ENCODE data around the gene RANBP9. TPM values are rescaled to one million over a fixed set of nuclear protein-coding genes. Genes with fewer than 3 reads are reported as not detected.

The RANBP9 gene
- total and polyA plus RNA-seq, 2 of the 13 experiments (the other 11 are each of a cell fraction or from before 2014, with no cell fraction given), result 26.6 to 30.6 TPM

GRCh38 chr6:13574571-13575376 lies 136.9 kb downstream of the RANBP9 start, which contains the start of gene SIRT5 (continued):
- peak; percentile 66; the same call in 1 of the 2 replicates for TF ChIP-seq ZHX1 (CRISPR knock-in tag; IDR thresholded peaks at IDR 0.05; ENCODE audit: low read depth)
- peak; percentile 53; the same call in 1 of the 2 replicates for TF ChIP-seq STAG1 (CRISPR knock-in tag; IDR thresholded peaks at IDR 0.05)
- TF ChIP-seq ZNF143 (CRISPR knock-in tag; IDR thresholded peaks at IDR 0.05), result peak; percentile 25; the same call in 1 of the 2 replicates
- no peak; the same call in 1 of the 2 replicates for TF ChIP-seq ZNF761 (CRISPR knock-in tag; conservative IDR thresholded peaks at IDR 0.05)
- no peak for TF ChIP-seq PHF5A (CRISPR knock-in tag; IDR thresholded peaks at IDR 0.05; ENCODE audit: low read depth, unreplicated experiment)
- no peak for TF ChIP-seq ZBTB8A (CRISPR knock-in tag; IDR thresholded peaks at IDR 0.05; ENCODE audit: borderline replicate concordance, low read depth)
- TF ChIP-seq CHD2 (IDR thresholded peaks at IDR 0.05; ENCODE audit: low read depth, low read length), result no peak
- no peak for TF ChIP-seq NBN (conservative IDR thresholded peaks at IDR 0.05)
- no peak for TF ChIP-seq HNRNPLL (IDR thresholded peaks at IDR 0.05; ENCODE audit: low read depth, low read length, poor library complexity, severe bottlenecking)
- peak; percentile 61 for TF ChIP-seq NR2C2 (CRISPR knock-in tag; IDR thresholded peaks at IDR 0.05; ENCODE audit: borderline replicate concordance)
- TF ChIP-seq BCL6 (CRISPR knock-in tag; IDR thresholded peaks at IDR 0.05), result peak; percentile 67; the same call in 1 of the 2 replicates
- no peak for TF ChIP-seq ZNF546 (CRISPR knock-in tag; conservative IDR thresholded peaks at IDR 0.05)
- no peak for TF ChIP-seq PCBP2 (optimal IDR thresholded peaks at IDR 0.05; ENCODE audit: low read depth, low read length, poor library complexity, severe bottlenecking)
- no peak for TF ChIP-seq KDM6A (CRISPR knock-in tag; IDR thresholded peaks at IDR 0.05; ENCODE audit: low read depth)
- peak; percentile 98 for TF ChIP-seq ZNF572 (CRISPR knock-in tag; IDR thresholded peaks at IDR 0.05)
- TF ChIP-seq ZNF44 (CRISPR knock-in tag; IDR thresholded peaks at IDR 0.05), result peak; percentile 91
- TF ChIP-seq POLR2AphosphoS2 (IDR thresholded peaks at IDR 0.05; ENCODE audit: low read depth, low read length), result peak; percentile 33; the same call in 1 of the 2 replicates
- TF ChIP-seq ZNF777 (CRISPR knock-in tag; IDR thresholded peaks at IDR 0.05), result no peak
- TF ChIP-seq, protein P1, sequence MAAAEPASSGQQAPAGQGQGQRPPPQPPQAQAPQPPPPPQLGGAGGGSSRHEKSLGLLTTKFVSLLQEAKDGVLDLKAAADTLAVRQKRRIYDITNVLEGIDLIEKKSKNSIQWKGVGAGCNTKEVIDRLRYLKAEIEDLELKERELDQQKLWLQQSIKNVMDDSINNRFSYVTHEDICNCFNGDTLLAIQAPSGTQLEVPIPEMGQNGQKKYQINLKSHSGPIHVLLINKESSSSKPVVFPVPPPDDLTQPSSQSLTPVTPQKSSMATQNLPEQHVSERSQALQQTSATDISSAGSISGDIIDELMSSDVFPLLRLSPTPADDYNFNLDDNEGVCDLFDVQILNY (CRISPR knock-in tag; conservative IDR thresholded peaks at IDR 0.05), result no peak
- TF ChIP-seq RBM39 (IDR thresholded peaks at IDR 0.05; ENCODE audit: low read depth, low read length, poor library complexity, severe bottlenecking), result peak; percentile 95
- peak; percentile 33 for TF ChIP-seq NFYB (CRISPR knock-in tag; IDR thresholded peaks at IDR 0.05)
- TF ChIP-seq, protein P2, sequence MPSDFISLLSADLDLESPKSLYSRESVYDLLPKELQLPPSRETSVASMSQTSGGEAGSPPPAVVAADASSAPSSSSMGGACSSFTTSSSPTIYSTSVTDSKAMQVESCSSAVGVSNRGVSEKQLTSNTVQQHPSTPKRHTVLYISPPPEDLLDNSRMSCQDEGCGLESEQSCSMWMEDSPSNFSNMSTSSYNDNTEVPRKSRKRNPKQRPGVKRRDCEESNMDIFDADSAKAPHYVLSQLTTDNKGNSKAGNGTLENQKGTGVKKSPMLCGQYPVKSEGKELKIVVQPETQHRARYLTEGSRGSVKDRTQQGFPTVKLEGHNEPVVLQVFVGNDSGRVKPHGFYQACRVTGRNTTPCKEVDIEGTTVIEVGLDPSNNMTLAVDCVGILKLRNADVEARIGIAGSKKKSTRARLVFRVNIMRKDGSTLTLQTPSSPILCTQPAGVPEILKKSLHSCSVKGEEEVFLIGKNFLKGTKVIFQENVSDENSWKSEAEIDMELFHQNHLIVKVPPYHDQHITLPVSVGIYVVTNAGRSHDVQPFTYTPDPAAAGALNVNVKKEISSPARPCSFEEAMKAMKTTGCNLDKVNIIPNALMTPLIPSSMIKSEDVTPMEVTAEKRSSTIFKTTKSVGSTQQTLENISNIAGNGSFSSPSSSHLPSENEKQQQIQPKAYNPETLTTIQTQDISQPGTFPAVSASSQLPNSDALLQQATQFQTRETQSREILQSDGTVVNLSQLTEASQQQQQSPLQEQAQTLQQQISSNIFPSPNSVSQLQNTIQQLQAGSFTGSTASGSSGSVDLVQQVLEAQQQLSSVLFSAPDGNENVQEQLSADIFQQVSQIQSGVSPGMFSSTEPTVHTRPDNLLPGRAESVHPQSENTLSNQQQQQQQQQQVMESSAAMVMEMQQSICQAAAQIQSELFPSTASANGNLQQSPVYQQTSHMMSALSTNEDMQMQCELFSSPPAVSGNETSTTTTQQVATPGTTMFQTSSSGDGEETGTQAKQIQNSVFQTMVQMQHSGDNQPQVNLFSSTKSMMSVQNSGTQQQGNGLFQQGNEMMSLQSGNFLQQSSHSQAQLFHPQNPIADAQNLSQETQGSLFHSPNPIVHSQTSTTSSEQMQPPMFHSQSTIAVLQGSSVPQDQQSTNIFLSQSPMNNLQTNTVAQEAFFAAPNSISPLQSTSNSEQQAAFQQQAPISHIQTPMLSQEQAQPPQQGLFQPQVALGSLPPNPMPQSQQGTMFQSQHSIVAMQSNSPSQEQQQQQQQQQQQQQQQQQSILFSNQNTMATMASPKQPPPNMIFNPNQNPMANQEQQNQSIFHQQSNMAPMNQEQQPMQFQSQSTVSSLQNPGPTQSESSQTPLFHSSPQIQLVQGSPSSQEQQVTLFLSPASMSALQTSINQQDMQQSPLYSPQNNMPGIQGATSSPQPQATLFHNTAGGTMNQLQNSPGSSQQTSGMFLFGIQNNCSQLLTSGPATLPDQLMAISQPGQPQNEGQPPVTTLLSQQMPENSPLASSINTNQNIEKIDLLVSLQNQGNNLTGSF (CRISPR knock-in tag; IDR thresholded peaks at IDR 0.05), result no peak; the same call in 1 of the 2 replicates
